Sigmoid colon (tissue), 4 donors: ENCODE measurements around the gene COX6A1.

Experiments used
- CTCF ChIP-seq, 4 experiments: fragments of 450-650 bp in 3 of 4; fragments of 200-600 bp in 1 of 4; IDR thresholded peaks; one replicate each; pipeline ENCODE4 v1.5.1; 2016 to 2019; ENCODE audit warnings: antibody characterized with exemption in 4 of 4, mild to moderate bottlenecking in 3 of 4, moderate library complexity in 2 of 4
- POLR2AphosphoS5 ChIP-seq, 4 donors: sonication (generic); formaldehyde crosslinking; IDR thresholded peaks; one replicate each; pipeline ENCODE4 v1.6.1; 2017; ENCODE audit warnings: antibody characterized with exemption in 4 of 4

- TF ChIP-seq CTCF (IDR thresholded peaks at IDR 0.05) (no peak), POLR2AphosphoS5 (IDR thresholded peaks at IDR 0.05) (no peak)
Observed at GRCh38 chr12:120402217-120402616, 35.7 kb upstream of the COX6A1 start.
